ENCODE data around the gene TSPO. TPM values are rescaled to one million over a fixed set of nuclear protein-coding genes. Genes with fewer than 3 reads are reported as not detected.

The TSPO gene
- total and polyA plus RNA-seq, 4 donors = 86.1 to 707 (median 284) TPM

GRCh38 chr22:43110927-43111623, 40.3 kb upstream of the TSPO start:
- H3K27ac ChIP-seq (ENCODE audit: low read depth in 1 of 2, low read length in 1 of 2) = no peak overlapping the region

GRCh38 chr22:43113526-43114251, 37.7 kb upstream of the TSPO start:
- peaks cover 0 to 12% (median 7%) of the 10 kb centered on the region in 5 donors for H3K4me1 ChIP-seq (ENCODE audit: control insufficient read depth in 5 of 5, insufficient read depth in 5 of 5, low read length in 5 of 5)
- ATAC-seq (ENCODE audit: insufficient read depth, low FRiP score) (no peak), DNase-seq (peak in 2 of 3 donors; percentile 20 to 32)
- no peak overlapping the region for H3K27ac ChIP-seq (ENCODE audit: low read depth in 1 of 2, low read length in 1 of 2)
- 39 to 49% methylated on average over 13 of the region's 13 CpGs for WGBS, 2 donors
- H3K36me3 ChIP-seq (ENCODE audit: control insufficient read depth in 4 of 4, insufficient read depth in 4 of 4, low read length in 4 of 4) = no peaks in the 10 kb centered on the region
- no peak overlapping the region for H3K4me3 ChIP-seq
- no peaks in the 10 kb centered on the region for H3K9me3 ChIP-seq (ENCODE audit: control insufficient read depth in 4 of 4, insufficient read depth in 3 of 4, low read length in 3 of 4)
- no peak overlapping the region for H3K9ac ChIP-seq (ENCODE audit: insufficient read depth in 1 of 2, low read length in 2 of 2)
- peaks cover 0 to 34% (median 26%) of the 10 kb centered on the region in 3 donors for H3K27me3 ChIP-seq (ENCODE audit: control insufficient read depth in 3 of 3, insufficient read depth in 3 of 3, low read length in 2 of 3)
- TF ChIP-seq CTCF (IDR thresholded peaks at IDR 0.05; ENCODE audit: control extremely low read depth, extremely low read depth) = no peak

More at GRCh38 chr22:43110927-43111623, 40.3 kb upstream of the TSPO start:
- peak in 1 of 3 donors; percentile 34 for DNase-seq
- no peak for TF ChIP-seq CTCF (IDR thresholded peaks at IDR 0.05; ENCODE audit: control extremely low read depth, extremely low read depth)
- H3K27me3 ChIP-seq (ENCODE audit: control insufficient read depth in 3 of 3, insufficient read depth in 3 of 3, low read length in 2 of 3) = peaks cover 0 to 35% (median 28%) of the 10 kb centered on the region in 3 donors
- peak; percentile 62 for ATAC-seq (ENCODE audit: insufficient read depth, low FRiP score)
- peaks cover 0 to 12% (median 7%) of the 10 kb centered on the region in 5 donors for H3K4me1 ChIP-seq (ENCODE audit: control insufficient read depth in 5 of 5, insufficient read depth in 5 of 5, low read length in 5 of 5)
- no peaks in the 10 kb centered on the region for H3K36me3 ChIP-seq (ENCODE audit: control insufficient read depth in 4 of 4, insufficient read depth in 4 of 4, low read length in 4 of 4)
- no peaks in the 10 kb centered on the region for H3K9me3 ChIP-seq (ENCODE audit: control insufficient read depth in 4 of 4, insufficient read depth in 3 of 4, low read length in 3 of 4)
- WGBS, 2 donors = 3% methylated on average over 83 to 86 of the region's 86 CpGs
- peak overlapping the region; percentile 61 for H3K4me3 ChIP-seq
- peak overlapping the region in 1 of 2 donors; percentile 37 for H3K9ac ChIP-seq (ENCODE audit: insufficient read depth in 1 of 2, low read length in 2 of 2)

- Histone ChIP-seq H3K4me3 (no peak overlapping the region), H3K9me3 (ENCODE audit: control insufficient read depth in 4 of 4, insufficient read depth in 3 of 4, low read length in 3 of 4) (no peaks in the 10 kb centered on the region), H3K4me1 (ENCODE audit: control insufficient read depth in 5 of 5, insufficient read depth in 5 of 5, low read length in 5 of 5) (peaks cover 0 to 12% (median 7%) of the 10 kb centered on the region in 5 donors), H3K9ac (ENCODE audit: insufficient read depth in 1 of 2, low read length in 2 of 2) (no peak overlapping the region), H3K36me3 (ENCODE audit: control insufficient read depth in 4 of 4, insufficient read depth in 4 of 4, low read length in 4 of 4) (no peaks in the 10 kb centered on the region), H3K27me3 (ENCODE audit: control insufficient read depth in 3 of 3, insufficient read depth in 3 of 3, low read length in 2 of 3) (peaks cover 0 to 24% (median 19%) of the 10 kb centered on the region in 3 donors), H3K27ac (ENCODE audit: low read depth in 1 of 2, low read length in 1 of 2) (no peak overlapping the region)
- DNase-seq (peak in 2 of 3 donors; percentile 19 to 56), ATAC-seq (ENCODE audit: insufficient read depth, low FRiP score) (no peak)
- TF ChIP-seq CTCF (IDR thresholded peaks at IDR 0.05; ENCODE audit: control extremely low read depth, extremely low read depth) = no peak
- WGBS, 2 donors = 43 to 66% methylated on average over 5 of the region's 5 CpGs
These were observed 36.4 kb upstream of the TSPO start for GRCh38 chr22:43114958-43115357.
